ENCODE results near the gene USP46. TPM values are rescaled to one million over a fixed set of nuclear protein-coding genes. Genes with fewer than 3 reads are reported as not detected.

USP46 gene, protein sequence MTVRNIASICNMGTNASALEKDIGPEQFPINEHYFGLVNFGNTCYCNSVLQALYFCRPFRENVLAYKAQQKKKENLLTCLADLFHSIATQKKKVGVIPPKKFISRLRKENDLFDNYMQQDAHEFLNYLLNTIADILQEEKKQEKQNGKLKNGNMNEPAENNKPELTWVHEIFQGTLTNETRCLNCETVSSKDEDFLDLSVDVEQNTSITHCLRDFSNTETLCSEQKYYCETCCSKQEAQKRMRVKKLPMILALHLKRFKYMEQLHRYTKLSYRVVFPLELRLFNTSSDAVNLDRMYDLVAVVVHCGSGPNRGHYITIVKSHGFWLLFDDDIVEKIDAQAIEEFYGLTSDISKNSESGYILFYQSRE
- 10 to 100 TPM; 13.1 to 15.0 TPM for total RNA-seq

- H3K27me3 Mint-ChIP-seq = no peaks in the 10 kb centered on the region
- ChIA-PET CTCF (interaction anchor here (1.1 to 2.0 kb wide), 3 partner anchors 8 to 71 kb away, joined by 3 to 10 read pairs (median 7); no protein-coding TSS in a partner anchor), POLR2A (interaction anchor here (0.7 to 3.1 kb wide), 7 partner anchors 10 to 114 kb away, joined by 3 to 61 read pairs (median 5); no protein-coding TSS in a partner anchor)
Measured at GRCh38 chr4:52659001-52659721, at the start of gene USP46. USP46 (minus strand) TSS chr4:52659301; CDS start chr4:52659150, 151 bp downstream.

GRCh38 chr4:52704661-52705060 is 45.6 kb upstream of the USP46 start:
- no peak overlapping the region for H3K27ac Mint-ChIP-seq
- POLR2A ChIA-PET = interaction anchor here (1.5 kb wide), 1 partner anchor 8 kb away, joined by 10 read pairs; no protein-coding TSS in a partner anchor

More at GRCh38 chr4:52659001-52659721, at the start of gene USP46:
- H3K36me3 Mint-ChIP-seq (ENCODE audit: low read depth) = peaks cover 41% of the 10 kb centered on the region
- H3K4me1 Mint-ChIP-seq = peaks cover 28% of the 10 kb centered on the region
- peak within 1 kb of the TSS; percentile 67 for H3K27ac Mint-ChIP-seq
- peak within 1 kb of the TSS; percentile 77 for H3K4me3 Mint-ChIP-seq
- H3K9me3 Mint-ChIP-seq = peaks cover 4% of the 10 kb centered on the region
- peak; percentile 62 for DNase-seq

DNA sequence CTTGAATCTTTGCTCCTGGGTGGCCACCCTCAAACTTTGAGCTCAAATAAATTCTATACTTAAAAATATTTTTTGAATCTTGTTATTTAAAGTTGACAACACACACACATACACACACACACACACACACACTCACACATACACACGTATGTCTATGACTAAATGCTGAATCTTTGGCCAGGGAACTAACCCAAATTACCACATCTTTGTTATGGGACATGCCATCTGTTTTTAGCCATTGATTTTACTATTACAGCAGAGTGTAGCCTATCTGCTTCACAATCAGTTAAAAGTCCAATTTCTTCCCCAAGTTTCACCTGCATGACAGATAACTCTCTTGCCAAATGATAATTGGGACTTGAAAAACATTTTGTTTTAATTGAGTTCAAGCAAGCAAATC is 45.0 kb upstream of the USP46 start:
- ChIA-PET POLR2A (interaction anchor here (1.5 kb wide), 1 partner anchor 8 kb away, joined by 10 read pairs; no protein-coding TSS in a partner anchor), CTCF (no interaction called here)
- H3K4me1 Mint-ChIP-seq = peaks cover under 1% of the 10 kb centered on the region
- no peak for DNase-seq
- peaks cover 6% of the 10 kb centered on the region for H3K27me3 Mint-ChIP-seq
- H3K4me3 Mint-ChIP-seq = no peak overlapping the region
- no peak overlapping the region for H3K27ac Mint-ChIP-seq
- H3K9me3 Mint-ChIP-seq = no peaks in the 10 kb centered on the region
- no peaks in the 10 kb centered on the region for H3K36me3 Mint-ChIP-seq (ENCODE audit: low read depth)

More at GRCh38 chr4:52704661-52705060, 45.6 kb upstream of the USP46 start:
- Mint-ChIP-seq H3K4me1 (peaks cover 5% of the 10 kb centered on the region), H3K36me3 (ENCODE audit: low read depth) (no peaks in the 10 kb centered on the region), H3K4me3 (no peak overlapping the region), H3K27me3 (peaks cover 6% of the 10 kb centered on the region), H3K9me3 (no peaks in the 10 kb centered on the region)
- DNase-seq = no peak
- CTCF ChIA-PET = no interaction called here

- Mint-ChIP-seq H3K36me3 (ENCODE audit: low read depth) (no peaks in the 10 kb centered on the region), H3K4me3 (no peak overlapping the region), H3K4me1 (peaks cover 4% of the 10 kb centered on the region), H3K27ac (no peak overlapping the region), H3K9me3 (no peaks in the 10 kb centered on the region), H3K27me3 (peaks cover 5% of the 10 kb centered on the region)
- CTCF ChIA-PET = interaction anchor here (0.7 kb wide), 1 partner anchor 202 kb away, joined by 4 read pairs; no protein-coding TSS in a partner anchor
- DNase-seq = no peak
- POLR2A ChIA-PET = interaction anchor here (2.2 kb wide), 1 partner anchor 11 kb away, joined by 17 read pairs; no protein-coding TSS in a partner anchor
Measured at GRCh38 chr4:52701207-52701606, 42.1 kb upstream of the USP46 start.

- H3K27ac Mint-ChIP-seq = no peak overlapping the region
- peaks cover 19% of the 10 kb centered on the region for H3K36me3 Mint-ChIP-seq (ENCODE audit: low read depth)
- no peak for DNase-seq
- peaks cover 7% of the 10 kb centered on the region for H3K4me1 Mint-ChIP-seq
- ChIA-PET POLR2A (interaction anchor here (0.8 kb wide), 1 partner anchor 16 kb away, joined by 3 read pairs; no protein-coding TSS in a partner anchor), CTCF (interaction anchor here (0.5 kb wide), 1 partner anchor 319 kb away, joined by 3 read pairs; no protein-coding TSS in a partner anchor)
- peaks cover 5% of the 10 kb centered on the region for H3K27me3 Mint-ChIP-seq
- no peak overlapping the region for H3K4me3 Mint-ChIP-seq
- H3K9me3 Mint-ChIP-seq = peaks cover 25% of the 10 kb centered on the region
Measured at GRCh38 chr4:52694936-52695335, 35.8 kb upstream of the USP46 start.

DNA sequence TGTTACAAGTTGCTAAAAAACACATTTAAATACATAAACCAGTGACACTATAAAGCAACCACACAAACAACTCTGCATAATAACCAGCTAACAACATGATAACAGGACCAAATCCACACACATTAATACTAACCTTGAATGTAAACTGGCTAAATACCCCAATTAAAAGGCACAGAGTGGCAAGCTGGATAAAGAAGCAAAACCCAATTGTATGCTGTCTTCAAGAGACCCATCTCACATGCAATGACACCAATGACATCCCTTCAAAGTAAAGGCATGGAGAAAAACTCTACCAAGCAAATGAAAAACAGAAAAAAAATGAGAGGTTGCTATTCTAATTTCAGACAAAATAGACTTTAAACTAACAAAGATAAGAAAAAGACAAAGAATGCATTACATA is 34.4 kb upstream of the USP46 start:
- CTCF ChIA-PET = no interaction called here
- peaks cover 25% of the 10 kb centered on the region for H3K9me3 Mint-ChIP-seq
- H3K36me3 Mint-ChIP-seq (ENCODE audit: low read depth) = peaks cover 19% of the 10 kb centered on the region
- DNase-seq = no peak
- peaks cover 7% of the 10 kb centered on the region for H3K4me1 Mint-ChIP-seq
- H3K27ac Mint-ChIP-seq = no peak overlapping the region
- peaks cover 5% of the 10 kb centered on the region for H3K27me3 Mint-ChIP-seq
- POLR2A ChIA-PET = interaction anchor here (1.0 kb wide), 1 partner anchor 18 kb away, joined by 3 read pairs; no protein-coding TSS in a partner anchor
- H3K4me3 Mint-ChIP-seq = no peak overlapping the region

DNA sequence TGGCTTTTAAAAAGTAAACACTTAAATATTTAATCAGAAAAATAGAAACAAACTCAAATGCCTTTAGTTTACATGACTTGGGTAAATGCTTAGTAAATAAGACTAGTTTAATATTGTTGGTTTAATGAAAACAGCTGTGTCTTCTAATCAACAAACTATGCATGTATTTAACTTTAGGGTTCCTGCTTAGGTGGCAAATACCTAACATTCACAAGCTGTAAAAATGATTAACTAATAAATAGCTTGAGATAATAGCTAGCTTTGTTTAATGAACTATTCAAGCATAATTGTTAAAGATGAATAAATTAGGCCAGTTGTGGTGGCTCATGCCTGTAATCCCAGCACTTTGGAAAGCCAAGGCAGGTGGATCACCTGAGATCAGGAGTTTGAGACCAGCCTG is 30.0 kb upstream of the USP46 start:
- H3K27ac Mint-ChIP-seq = no peak overlapping the region
- ChIA-PET POLR2A (interaction anchor here (0.9 kb wide), 1 partner anchor 28 kb away, joined by 3 read pairs; no protein-coding TSS in a partner anchor), CTCF (interaction anchor here (1.4 kb wide), 1 partner anchor 101 kb away, joined by 4 read pairs; no protein-coding TSS in a partner anchor)
- H3K9me3 Mint-ChIP-seq = peaks cover 22% of the 10 kb centered on the region
- no peak for DNase-seq
- peaks cover 9% of the 10 kb centered on the region for H3K27me3 Mint-ChIP-seq
- peaks cover 19% of the 10 kb centered on the region for H3K36me3 Mint-ChIP-seq (ENCODE audit: low read depth)
- no peaks in the 10 kb centered on the region for H3K4me1 Mint-ChIP-seq
- no peak overlapping the region for H3K4me3 Mint-ChIP-seq

GRCh38 chr4:52687696-52688095 is 28.6 kb upstream of the USP46 start:
- DNase-seq = no peak
- peaks cover 10% of the 10 kb centered on the region for H3K9me3 Mint-ChIP-seq
- peaks cover 6% of the 10 kb centered on the region for H3K36me3 Mint-ChIP-seq (ENCODE audit: low read depth)
- peaks cover 7% of the 10 kb centered on the region for H3K27me3 Mint-ChIP-seq
- ChIA-PET POLR2A (no interaction called here), CTCF (no interaction called here)
- no peak overlapping the region for H3K4me3 Mint-ChIP-seq
- H3K27ac Mint-ChIP-seq = no peak overlapping the region
- H3K4me1 Mint-ChIP-seq = no peaks in the 10 kb centered on the region

DNA sequence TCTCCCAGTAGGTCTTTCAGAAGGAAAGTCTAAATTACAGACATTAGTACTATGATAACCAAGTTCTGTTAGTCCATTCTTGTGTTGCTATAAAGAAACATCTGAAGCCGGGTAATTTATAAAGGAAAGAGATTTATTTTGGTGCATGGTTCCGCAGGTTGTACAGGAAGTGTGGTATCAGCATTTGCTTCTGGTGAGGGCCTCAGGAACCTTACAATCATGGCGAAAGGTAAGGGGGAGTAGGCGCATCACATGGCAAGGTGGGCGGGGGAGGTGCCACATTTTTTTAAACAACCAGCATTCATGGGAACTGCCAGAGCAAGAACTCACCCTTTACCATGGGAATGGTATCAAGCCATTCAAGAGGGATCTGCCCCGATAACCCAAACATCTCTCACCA is 26.2 kb upstream of the USP46 start:
- Mint-ChIP-seq H3K4me3 (no peak overlapping the region), H3K27me3 (peaks cover 8% of the 10 kb centered on the region), H3K4me1 (no peaks in the 10 kb centered on the region), H3K27ac (no peak overlapping the region), H3K36me3 (ENCODE audit: low read depth) (no peaks in the 10 kb centered on the region), H3K9me3 (no peaks in the 10 kb centered on the region)
- CTCF ChIA-PET = no interaction called here
- no peak for DNase-seq
- POLR2A ChIA-PET = no interaction called here

DNA sequence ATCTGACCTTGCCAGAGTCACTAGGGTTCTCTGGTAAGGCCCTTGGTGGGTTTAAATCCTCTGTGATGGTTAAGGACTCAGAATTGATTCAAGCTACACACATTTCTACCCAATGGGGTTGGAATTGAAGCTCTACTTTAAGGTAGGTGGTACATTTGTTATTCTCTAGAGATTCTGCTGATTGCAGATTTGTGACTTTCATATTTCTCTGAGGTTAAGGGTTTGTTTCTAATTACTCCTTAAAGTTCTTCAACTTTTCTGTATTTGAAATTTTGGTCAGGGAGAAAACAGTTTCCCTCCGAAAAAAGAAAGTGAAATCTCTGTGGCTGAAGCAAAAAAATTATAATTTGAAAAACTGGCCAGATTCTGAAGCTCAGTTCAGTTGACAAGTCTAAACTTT is 25.8 kb upstream of the USP46 start:
- POLR2A ChIA-PET = no interaction called here
- peaks cover 8% of the 10 kb centered on the region for H3K27me3 Mint-ChIP-seq
- H3K27ac Mint-ChIP-seq = no peak overlapping the region
- H3K4me1 Mint-ChIP-seq = no peaks in the 10 kb centered on the region
- H3K36me3 Mint-ChIP-seq (ENCODE audit: low read depth) = no peaks in the 10 kb centered on the region
- DNase-seq = no peak
- no peak overlapping the region for H3K4me3 Mint-ChIP-seq
- CTCF ChIA-PET = interaction anchor here (0.9 kb wide), 1 partner anchor 132 kb away, joined by 3 read pairs; no protein-coding TSS in a partner anchor
- no peaks in the 10 kb centered on the region for H3K9me3 Mint-ChIP-seq

DNA sequence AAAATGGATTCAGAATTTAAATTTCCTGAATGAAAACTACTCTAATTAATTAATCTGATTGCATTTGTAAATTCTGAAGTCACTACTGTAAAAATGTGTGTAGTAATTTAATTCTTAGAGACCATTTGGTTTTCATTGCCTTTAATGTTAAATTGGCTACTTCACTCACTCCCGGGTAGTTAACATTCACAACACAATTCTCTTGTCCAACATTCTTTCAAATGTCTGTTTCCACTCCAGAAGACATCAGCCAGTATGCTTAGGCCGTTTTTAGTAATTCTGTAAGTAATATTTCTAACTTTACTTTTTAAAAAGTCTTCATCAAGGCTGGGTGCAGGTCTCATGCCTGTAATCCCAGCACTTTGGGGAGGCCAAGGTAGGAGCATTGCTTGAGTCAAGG is 21.3 kb upstream of the USP46 start:
- CTCF ChIA-PET = no interaction called here
- H3K4me3 Mint-ChIP-seq = no peak overlapping the region
- H3K27ac Mint-ChIP-seq = no peak overlapping the region
- no peaks in the 10 kb centered on the region for H3K4me1 Mint-ChIP-seq
- H3K36me3 Mint-ChIP-seq (ENCODE audit: low read depth) = no peaks in the 10 kb centered on the region
- POLR2A ChIA-PET = no interaction called here
- no peaks in the 10 kb centered on the region for H3K9me3 Mint-ChIP-seq
- peaks cover 7% of the 10 kb centered on the region for H3K27me3 Mint-ChIP-seq
- DNase-seq = no peak

DNA sequence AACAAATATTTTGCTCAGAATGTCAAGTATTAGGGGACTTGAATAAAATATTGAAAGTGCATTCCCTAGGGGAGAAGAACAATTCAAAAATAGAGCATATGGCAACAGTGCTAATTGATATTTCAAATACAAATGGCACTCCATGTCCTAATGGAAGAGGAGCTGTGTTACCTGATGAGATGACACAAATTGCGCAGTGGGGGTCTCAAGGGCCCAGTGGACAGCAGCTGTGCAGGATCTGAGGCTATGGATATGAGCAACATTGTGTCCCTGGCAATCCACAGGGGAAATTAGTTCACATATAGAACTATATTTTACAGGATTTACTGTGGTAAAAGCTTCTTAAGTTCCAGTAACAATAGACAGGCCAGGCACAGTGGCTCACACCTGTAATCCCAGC is 17.4 kb upstream of the USP46 start:
- Mint-ChIP-seq H3K9me3 (no peaks in the 10 kb centered on the region), H3K27ac (no peak overlapping the region), H3K4me1 (no peaks in the 10 kb centered on the region), H3K27me3 (peaks cover 6% of the 10 kb centered on the region), H3K4me3 (no peak overlapping the region), H3K36me3 (ENCODE audit: low read depth) (no peaks in the 10 kb centered on the region)
- CTCF ChIA-PET = no interaction called here
- DNase-seq = no peak
- POLR2A ChIA-PET = no interaction called here

- H3K36me3 Mint-ChIP-seq (ENCODE audit: low read depth) = no peaks in the 10 kb centered on the region
- no peak overlapping the region for H3K4me3 Mint-ChIP-seq
- peaks cover 5% of the 10 kb centered on the region for H3K27me3 Mint-ChIP-seq
- no peaks in the 10 kb centered on the region for H3K4me1 Mint-ChIP-seq
- CTCF ChIA-PET = interaction anchor here (0.9 to 1.0 kb wide), 2 partner anchors 49 to 128 kb away, joined by 3 read pairs; no protein-coding TSS in a partner anchor
- DNase-seq = no peak
- POLR2A ChIA-PET = interaction anchor here (1.2 kb wide), 1 partner anchor 37 kb away, joined by 4 read pairs; no protein-coding TSS in a partner anchor
- H3K9me3 Mint-ChIP-seq = no peaks in the 10 kb centered on the region
- no peak overlapping the region for H3K27ac Mint-ChIP-seq
Measured at GRCh38 chr4:52675111-52675510, 16.0 kb upstream of the USP46 start.

Data from activated CD4-positive, alpha-beta memory T cell treated with anti-CD3 and anti-CD28 coated beads, Interleukin-2, amount 10 ng/mL, durations not matched to agents 7 days and 5 days (primary cell).